Hepatocyte (in vitro differentiated cells): ENCODE data around the gene SIRT5.

Experiments used
- EZH2 ChIP-seq: fragments of 200-600 bp; sonication (generic); IDR thresholded peaks from 2 replicates; pipeline ENCODE4 v1.6.1; 2016; ENCODE audit warnings: antibody characterized with exemption, mild to moderate bottlenecking, borderline replicate concordance
- EZH2phosphoT487 ChIP-seq: fragments of 200-600 bp; sonication (generic); IDR thresholded peaks from one replicate; pipeline ENCODE4 v1.6.1; 2018; ENCODE audit warnings: antibody characterized with exemption, mild to moderate bottlenecking, low read depth, moderate library complexity; ENCODE audit not compliant: unreplicated experiment, severe bottlenecking
- TF ChIP-seq, protein P1 (sequence below): fragments of 200-600 bp; sonication (generic); IDR thresholded peaks from 2 replicates; pipeline ENCODE4 v1.5.1; 2016; ENCODE audit warnings: antibody characterized with exemption, mild to moderate bottlenecking; ENCODE audit not compliant: poor library complexity

GRCh38 chr6:13591205-13591921 is 17.0 kb downstream of the SIRT5 start:
- TF ChIP-seq, protein P1, sequence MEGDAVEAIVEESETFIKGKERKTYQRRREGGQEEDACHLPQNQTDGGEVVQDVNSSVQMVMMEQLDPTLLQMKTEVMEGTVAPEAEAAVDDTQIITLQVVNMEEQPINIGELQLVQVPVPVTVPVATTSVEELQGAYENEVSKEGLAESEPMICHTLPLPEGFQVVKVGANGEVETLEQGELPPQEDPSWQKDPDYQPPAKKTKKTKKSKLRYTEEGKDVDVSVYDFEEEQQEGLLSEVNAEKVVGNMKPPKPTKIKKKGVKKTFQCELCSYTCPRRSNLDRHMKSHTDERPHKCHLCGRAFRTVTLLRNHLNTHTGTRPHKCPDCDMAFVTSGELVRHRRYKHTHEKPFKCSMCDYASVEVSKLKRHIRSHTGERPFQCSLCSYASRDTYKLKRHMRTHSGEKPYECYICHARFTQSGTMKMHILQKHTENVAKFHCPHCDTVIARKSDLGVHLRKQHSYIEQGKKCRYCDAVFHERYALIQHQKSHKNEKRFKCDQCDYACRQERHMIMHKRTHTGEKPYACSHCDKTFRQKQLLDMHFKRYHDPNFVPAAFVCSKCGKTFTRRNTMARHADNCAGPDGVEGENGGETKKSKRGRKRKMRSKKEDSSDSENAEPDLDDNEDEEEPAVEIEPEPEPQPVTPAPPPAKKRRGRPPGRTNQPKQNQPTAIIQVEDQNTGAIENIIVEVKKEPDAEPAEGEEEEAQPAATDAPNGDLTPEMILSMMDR: no peak
- TF ChIP-seq EZH2phosphoT487: no peak
- TF ChIP-seq EZH2: no peak
